Measurements from ENCODE around the gene NUP35.

The NUP35 gene

DNA sequence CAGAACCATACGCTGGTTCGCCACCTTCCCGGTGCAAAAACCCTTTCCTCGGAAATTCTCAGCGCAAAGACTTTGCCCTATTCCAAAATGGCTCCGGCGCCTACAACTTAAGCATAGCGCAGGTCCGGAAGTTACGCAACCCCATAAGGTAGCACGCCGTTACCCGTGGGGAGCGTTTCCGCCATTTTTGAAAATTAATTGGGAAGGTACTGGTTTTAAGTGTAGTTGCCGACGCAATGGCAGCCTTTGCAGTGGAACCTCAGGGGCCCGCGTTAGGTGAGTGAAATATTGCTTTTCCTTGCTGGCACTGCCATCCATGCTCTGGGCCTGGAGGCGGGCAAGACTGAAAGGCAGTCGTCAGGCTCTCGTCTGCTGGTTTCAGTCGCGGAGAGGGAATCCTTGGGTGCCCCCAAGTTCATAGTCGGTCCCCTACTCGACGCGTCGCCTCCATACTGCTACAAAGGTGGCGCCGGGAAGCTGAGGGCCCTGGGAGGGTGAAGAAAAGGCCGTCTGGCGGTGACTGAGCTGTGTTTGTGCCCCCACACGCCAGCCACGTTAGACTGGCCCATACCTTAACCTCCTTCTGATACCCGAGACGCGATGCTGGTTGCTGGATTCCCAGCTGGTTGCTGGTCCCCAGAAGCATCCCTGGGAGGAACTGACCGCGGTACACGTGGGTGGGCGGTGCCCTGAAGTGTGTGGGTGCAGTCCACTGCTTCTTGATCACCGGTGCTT lies at the start of gene NUP35:
Gene NUP35, plus strand, starts transcription at position 222 of the 735 bp plus-strand sequence. Its CDS starts 15 bp downstream, at position 237.
- DNase-seq (ENCODE audit: low read depth) = peak; percentile 76

DNA sequence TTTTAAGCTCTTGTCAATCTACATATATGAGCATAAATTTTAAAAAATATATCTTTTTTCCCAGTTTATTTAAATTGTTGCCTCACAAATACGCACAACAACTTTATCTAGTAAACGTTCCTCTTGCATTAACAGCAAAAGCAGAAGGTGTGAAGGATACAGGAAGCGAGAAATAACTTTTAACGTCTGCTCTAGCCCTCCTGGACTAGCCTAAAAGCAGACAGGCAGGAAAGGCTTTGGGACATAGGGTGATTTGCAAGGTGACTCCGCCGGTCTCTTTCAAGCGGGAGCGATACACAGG lies 46.1 kb upstream of the NUP35 start:
- DNase-seq (ENCODE audit: low read depth) = no peak

GRCh38 chr2:183078464-183079138 lies 45.6 kb upstream of the NUP35 start, which contains the start of gene DUSP19:
DUSP19 (plus strand) TSS chr2:183078747; CDS start chr2:183078934, 187 bp downstream.
- DNase-seq (ENCODE audit: low read depth) = peak; percentile 64

GRCh38 chr2:183079139-183079775 lies 45.0 kb upstream of the NUP35 start:
- DNase-seq (ENCODE audit: low read depth) = no peak

GRCh38 chr2:183081911-183082310 lies 42.3 kb upstream of the NUP35 start:
- no peak for DNase-seq (ENCODE audit: low read depth)

DNA sequence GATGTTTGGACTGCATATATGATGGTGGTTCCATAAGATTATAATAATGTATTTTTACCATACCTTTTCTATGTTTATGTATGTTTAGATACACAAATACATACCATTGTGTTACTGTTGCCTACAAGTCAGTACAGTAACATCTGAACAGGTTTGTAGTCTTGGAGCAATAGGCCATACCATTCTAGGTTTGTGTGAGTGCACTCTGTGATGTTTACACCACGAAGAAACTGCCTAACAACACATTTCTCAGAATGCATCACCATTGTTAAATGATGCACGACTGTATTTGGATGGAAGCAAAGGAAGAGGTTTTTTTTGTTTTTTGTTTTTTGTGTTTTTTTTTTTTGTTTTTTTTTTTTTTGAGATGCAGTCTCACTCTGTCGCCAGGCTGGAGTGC lies 36.2 kb upstream of the NUP35 start:
- DNase-seq (ENCODE audit: low read depth) = no peak

DNA sequence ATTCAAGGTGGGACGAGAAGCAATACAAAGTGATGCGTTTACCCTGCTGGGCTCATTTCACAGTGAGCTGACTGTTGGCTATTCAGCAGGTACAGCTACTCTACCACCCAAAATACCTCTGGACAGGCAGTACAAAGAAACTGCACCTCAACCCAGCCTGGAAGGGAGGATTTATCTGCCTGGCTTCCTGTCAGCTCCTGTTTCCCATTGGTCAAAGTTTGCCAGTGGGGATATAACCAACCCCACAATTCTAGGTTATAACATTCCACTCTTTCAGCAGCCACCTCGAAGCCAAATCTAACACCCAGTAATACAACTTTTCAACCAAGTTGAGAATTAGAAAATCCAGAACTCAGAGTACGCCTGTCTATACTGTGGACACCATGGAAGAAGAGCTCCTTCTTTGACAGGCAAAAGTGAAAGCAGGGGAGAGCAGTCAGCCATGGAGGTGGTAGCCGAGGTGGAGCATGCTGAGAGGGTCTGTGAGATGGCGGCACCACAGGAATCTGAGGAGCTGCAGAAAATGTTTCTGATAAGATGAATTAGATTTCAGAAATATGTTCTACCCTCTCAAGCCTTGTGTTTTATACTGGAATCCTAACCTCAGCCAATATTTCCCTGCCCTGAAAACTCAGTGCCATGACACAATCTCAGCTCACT lies 34.9 kb upstream of the NUP35 start:
- no peak for DNase-seq (ENCODE audit: low read depth)

- DNase-seq (ENCODE audit: low read depth) = no peak
Observed at GRCh38 chr2:183091318-183091953, 32.8 kb upstream of the NUP35 start.

- no peak for DNase-seq (ENCODE audit: low read depth)
Observed at GRCh38 chr2:183091954-183092345, 32.3 kb upstream of the NUP35 start.

GRCh38 chr2:183093857-183094657 lies 30.2 kb upstream of the NUP35 start:
- DNase-seq (ENCODE audit: low read depth) = no peak

GRCh38 chr2:183105402-183106134 lies 18.7 kb upstream of the NUP35 start:
- no peak for DNase-seq (ENCODE audit: low read depth)

DNA sequence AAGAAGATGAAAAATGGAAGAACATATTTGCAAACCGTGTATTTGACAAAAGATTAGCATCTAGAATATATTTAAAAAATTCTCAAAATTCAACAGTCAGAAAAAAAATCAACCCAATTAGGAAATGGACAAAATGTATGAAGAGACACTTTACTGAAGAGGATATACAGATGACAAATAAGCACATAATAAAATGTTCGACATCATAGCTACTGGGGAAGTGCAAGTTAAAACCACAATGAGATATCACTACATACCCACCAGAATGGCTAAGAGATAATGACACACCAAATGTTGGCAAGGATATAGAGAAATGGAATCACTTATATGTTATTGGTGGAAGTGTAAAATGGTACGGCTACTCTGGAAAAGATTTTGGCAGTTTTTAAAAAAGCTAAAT lies 11.7 kb upstream of the NUP35 start:
- no peak for DNase-seq (ENCODE audit: low read depth)

- DNase-seq (ENCODE audit: low read depth) = no peak
Observed at GRCh38 chr2:183113630-183114029, 10.6 kb upstream of the NUP35 start.

GRCh38 chr2:183117226-183117625 lies 7.0 kb upstream of the NUP35 start:
- DNase-seq (ENCODE audit: low read depth) = no peak

DNA sequence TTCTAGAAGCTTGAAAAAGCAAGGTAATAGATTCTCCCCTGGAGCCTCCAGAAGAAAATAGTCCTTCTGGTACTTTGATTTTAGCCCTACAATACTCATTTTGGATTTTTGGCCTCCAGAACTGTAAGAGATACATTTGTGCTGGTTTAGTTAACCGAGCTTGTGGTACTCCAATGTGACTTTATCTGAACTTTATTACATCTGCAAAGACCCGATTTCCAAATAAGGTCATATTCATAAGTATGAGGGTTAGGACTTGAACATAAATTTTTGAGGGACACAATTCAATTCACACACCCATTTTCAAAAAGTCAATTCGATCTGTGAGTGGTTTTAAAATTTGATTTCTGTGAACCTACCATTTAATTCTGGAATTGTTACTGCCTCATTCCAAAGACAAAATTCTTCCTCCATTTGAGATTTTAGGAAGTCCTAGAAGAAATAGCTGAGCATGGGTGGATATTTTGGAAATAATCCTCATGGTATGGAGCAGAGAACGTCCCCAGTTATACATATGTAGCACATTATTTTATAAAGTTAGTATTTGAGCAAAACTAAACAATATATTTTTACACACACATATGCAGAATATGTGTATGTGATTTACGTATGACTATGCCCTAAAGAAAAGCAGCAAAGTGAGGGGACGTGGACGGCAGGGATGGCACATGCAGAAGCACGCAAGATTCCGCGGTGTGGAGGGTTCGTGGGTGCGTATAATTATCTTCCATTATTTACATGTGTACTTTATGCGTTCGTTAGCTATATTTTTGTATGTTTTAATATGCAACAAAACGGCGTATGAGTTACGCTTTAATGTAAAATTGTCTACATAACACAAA lies 905 bp upstream of the NUP35 start:
- no peak for DNase-seq (ENCODE audit: low read depth)

GRCh38 chr2:183123959-183124221 lies 353 bp upstream of the NUP35 start:
- DNase-seq (ENCODE audit: low read depth) = no peak

DNA sequence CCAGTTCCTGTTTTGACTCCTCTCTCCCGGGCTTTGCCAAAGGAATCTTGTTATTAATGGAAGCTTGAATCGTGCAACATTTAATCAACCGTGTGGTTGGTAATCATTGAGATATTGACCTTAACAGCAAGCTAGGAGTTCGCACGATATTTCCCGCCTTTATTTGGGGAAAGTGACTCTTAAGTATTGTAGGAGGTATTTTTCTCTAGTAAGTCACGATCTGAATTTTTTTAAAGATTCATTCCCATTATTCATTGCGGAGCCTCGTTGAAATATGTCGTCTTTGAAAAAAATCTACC lies 663 bp downstream of the NUP35 start:
- no peak for DNase-seq (ENCODE audit: low read depth)

GRCh38 chr2:183125659-183126341 lies 1.6 kb downstream of the NUP35 start:
- no peak for DNase-seq (ENCODE audit: low read depth)

- no peak for DNase-seq (ENCODE audit: low read depth)
Observed at GRCh38 chr2:183126635-183127034, 2.4 kb downstream of the NUP35 start.

GRCh38 chr2:183134016-183134415 lies 9.8 kb downstream of the NUP35 start:
- DNase-seq (ENCODE audit: low read depth) = no peak
